ENCODE results near the gene TFAP2E. TPM values are rescaled to one million over a fixed set of nuclear protein-coding genes. Genes with fewer than 3 reads are reported as not detected.

Gene TFAP2E
- total RNA-seq, 3 donors from 2014 or later: 0.27 to 0.79 (median 0.67) TPM

DNA sequence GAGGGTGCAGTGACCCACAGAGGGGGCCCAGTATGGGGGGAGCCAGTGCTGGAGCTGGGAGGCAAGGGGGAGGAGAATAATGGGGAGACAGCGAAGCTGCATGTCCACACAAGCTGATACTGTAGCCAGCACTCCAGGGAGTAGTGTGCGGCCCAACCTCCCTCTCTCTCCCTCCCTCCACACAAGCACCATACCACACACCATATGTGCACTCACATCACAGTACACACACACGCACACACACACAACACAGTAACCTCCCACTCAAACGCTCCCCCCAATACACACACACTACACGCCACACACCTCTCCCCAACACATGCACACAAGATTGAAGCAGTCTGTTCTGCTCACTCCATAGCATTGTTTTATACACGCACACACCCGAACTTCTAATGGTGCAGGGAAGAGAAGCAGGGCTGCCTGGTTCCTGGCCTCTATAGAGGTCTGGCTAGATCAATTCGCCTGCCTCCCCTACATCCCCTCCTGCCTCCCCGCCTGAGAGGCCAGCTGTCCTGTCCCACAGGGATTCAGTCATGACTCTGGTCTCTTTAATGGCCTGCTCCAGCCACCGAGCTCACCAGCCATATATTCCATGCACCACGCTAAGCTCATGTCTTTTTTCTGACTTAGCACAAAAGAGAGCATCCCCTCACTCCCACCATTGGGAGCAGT is 11.7 kb upstream of the TFAP2E start:
- intact Hi-C loops (cut with DNase I, micrococcal nuclease): loop anchor here in 1 of 2 donors (10.0 kb wide), 1 partner anchor 213 kb away; no protein-coding TSS in a partner anchor
- H3K4me1 ChIP-seq (ENCODE audit: low read depth): peaks cover 10% of the 10 kb centered on the region
- TF ChIP-seq, protein P1, sequence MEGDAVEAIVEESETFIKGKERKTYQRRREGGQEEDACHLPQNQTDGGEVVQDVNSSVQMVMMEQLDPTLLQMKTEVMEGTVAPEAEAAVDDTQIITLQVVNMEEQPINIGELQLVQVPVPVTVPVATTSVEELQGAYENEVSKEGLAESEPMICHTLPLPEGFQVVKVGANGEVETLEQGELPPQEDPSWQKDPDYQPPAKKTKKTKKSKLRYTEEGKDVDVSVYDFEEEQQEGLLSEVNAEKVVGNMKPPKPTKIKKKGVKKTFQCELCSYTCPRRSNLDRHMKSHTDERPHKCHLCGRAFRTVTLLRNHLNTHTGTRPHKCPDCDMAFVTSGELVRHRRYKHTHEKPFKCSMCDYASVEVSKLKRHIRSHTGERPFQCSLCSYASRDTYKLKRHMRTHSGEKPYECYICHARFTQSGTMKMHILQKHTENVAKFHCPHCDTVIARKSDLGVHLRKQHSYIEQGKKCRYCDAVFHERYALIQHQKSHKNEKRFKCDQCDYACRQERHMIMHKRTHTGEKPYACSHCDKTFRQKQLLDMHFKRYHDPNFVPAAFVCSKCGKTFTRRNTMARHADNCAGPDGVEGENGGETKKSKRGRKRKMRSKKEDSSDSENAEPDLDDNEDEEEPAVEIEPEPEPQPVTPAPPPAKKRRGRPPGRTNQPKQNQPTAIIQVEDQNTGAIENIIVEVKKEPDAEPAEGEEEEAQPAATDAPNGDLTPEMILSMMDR (IDR thresholded peaks at IDR 0.05): no peak

DNA sequence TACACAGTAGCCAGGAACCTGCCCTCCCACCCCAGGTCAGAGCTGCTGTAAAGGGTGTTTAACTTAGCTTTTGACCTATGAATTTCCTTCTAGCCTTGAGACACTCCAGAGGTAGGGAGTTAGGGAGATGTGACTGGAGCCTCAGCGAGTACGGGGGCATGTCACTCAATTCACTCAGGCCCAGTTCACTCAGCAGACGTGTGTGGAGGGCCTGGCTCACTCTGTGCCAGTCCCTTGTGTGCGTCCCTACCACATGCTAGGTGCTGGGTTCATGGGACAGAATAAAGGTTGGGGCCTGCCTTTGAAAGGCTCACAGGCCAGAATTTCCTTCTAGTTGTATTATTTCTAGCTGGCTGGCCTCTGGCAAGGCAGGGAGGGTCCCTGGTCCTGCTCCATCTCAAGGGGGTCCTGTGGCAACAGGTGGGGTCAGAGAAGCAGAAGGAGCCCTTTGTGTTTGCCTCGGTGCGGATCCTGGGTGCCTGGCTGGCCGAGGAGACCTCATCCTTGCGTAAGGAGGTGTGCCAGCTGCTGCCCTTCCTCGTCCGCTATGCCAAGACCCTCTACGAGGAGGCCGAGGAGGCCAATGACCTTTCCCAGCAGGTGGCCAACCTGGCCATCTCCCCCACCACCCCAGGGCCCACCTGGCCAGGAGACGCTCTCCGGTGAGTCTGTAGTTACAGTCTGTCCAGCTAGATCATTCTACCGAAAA is 11.0 kb upstream of the TFAP2E start:
- no peaks in the 10 kb centered on the region for H3K36me3 ChIP-seq (ENCODE audit: low read depth)
- H3K4me3 ChIP-seq: no peak overlapping the region
- DNase-seq (no peak), ATAC-seq (no peak)
- no peaks in the 10 kb centered on the region for H3K9me3 ChIP-seq
- intact Hi-C loops (cut with DNase I, micrococcal nuclease): loop anchor here in 1 of 2 donors (10.0 kb wide), 1 partner anchor 213 kb away; no protein-coding TSS in a partner anchor
- TF ChIP-seq, protein P1 (IDR thresholded peaks at IDR 0.05): no peak
- H3K4me1 ChIP-seq (ENCODE audit: low read depth): peaks cover 8% of the 10 kb centered on the region

More for the DNA sequence above, 11.7 kb upstream of the TFAP2E start:
- ATAC-seq (no peak), DNase-seq (no peak)
- Histone ChIP-seq H3K36me3 (ENCODE audit: low read depth) (no peaks in the 10 kb centered on the region), H3K9me3 (no peaks in the 10 kb centered on the region), H3K4me3 (no peak overlapping the region)

DNA sequence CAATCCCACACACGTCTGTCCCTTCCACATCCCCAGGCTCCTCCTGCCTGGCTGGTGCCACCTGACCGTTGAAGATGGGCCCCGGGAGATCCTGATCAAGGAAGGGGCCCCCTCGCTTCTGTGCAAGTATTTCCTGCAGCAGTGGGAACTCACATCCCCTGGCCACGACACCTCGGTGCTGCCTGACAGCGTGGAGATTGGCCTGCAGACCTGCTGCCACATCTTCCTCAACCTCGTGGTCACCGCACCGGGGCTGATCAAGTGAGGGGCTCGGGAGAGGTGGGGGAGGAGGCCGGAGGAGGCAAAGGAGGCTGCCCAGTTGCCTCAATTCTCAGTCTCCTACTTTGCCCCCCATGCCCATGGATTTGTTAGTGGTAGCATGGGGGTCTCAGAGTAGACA is 9.9 kb upstream of the TFAP2E start:
- Histone ChIP-seq H3K36me3 (ENCODE audit: low read depth) (no peaks in the 10 kb centered on the region), H3K9me3 (no peaks in the 10 kb centered on the region), H3K4me1 (ENCODE audit: low read depth) (peaks cover 5% of the 10 kb centered on the region), H3K4me3 (no peak overlapping the region)
- TF ChIP-seq, protein P1 (IDR thresholded peaks at IDR 0.05): no peak
- intact Hi-C loops (cut with DNase I, micrococcal nuclease): loop anchor here in 1 of 2 donors (10.0 kb wide), 1 partner anchor 212 kb away; no protein-coding TSS in a partner anchor
- no peak for ATAC-seq
- no peak for DNase-seq

DNA sequence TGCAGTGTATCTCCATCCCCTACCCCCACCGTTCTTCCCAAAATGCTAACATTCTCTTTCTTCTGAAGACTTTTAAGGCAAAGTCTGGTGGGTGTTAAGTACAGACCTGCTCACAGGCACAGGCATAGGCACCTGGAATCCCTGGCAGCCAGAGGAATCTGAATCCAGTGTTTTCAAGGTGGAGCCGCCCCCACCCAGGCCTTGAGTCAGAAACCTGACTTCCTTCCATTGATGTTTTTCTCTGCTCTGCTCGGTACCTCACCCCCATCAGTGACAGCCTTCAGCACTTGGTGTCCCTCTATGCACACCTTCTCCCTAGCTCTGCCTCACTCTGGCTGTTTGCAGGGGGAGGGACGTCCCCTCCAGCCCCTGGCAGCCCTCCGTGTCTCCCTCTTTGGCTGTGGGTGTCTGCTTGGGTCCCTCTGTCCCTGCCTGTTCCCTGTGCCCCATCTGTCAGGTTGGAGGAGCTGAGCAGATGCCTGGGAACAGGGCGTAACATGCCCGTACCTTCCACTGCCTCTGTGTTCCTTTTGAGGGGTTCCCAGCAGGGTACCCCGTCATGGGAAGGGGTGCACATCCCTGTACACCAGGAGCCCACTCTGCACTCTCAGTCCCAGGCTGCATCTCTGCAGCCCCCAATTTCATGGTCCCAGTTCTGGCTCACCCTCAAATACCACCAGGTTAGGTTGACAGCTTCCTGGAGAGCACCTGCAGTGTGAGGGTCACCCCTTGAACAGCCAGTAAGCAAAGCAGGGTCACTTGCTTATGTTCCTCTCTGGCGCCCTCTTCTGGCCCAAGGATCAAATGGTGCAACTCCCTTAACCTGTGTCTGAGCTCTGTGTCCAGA is 8.9 kb upstream of the TFAP2E start:
- H3K9me3 ChIP-seq: no peaks in the 10 kb centered on the region
- ATAC-seq (peak; percentile 77), DNase-seq (peak in 2 of 3 donors; percentile 76 to 91)
- TF ChIP-seq, protein P1 (IDR thresholded peaks at IDR 0.05): peak; percentile 63
- H3K36me3 ChIP-seq (ENCODE audit: low read depth): no peaks in the 10 kb centered on the region
- intact Hi-C loops (cut with DNase I, micrococcal nuclease): loop anchor here in 1 of 2 donors (10.0 kb wide), 1 partner anchor 211 kb away; no protein-coding TSS in a partner anchor
- no peak overlapping the region for H3K4me3 ChIP-seq
- no peaks in the 10 kb centered on the region for H3K4me1 ChIP-seq (ENCODE audit: low read depth)

All from mucosa of descending colon (tissue), 3 donors.